Ovary (tissue), 9 donors: ENCODE measurements around the gene WDR5B. TPM values are rescaled to one million over a fixed set of nuclear protein-coding genes. Genes with fewer than 3 reads are reported as not detected.
A peak's percentile ranks its signal among the peaks of the same experiment; 100 is the strongest.

Experiments used
- DNase-seq, 5 donors: peaks; one replicate each; pipeline ENCODE4 v3.0.0-alpha.2; 2019 to 2020
- H3K27ac ChIP-seq, 2 donors: fragments of 200-600 bp; one replicate each; pipeline versions ENCODE4 v1.5.1 to v1.8.0; 2019 to 2022
- H3K27me3 ChIP-seq: fragments of 200-600 bp; one replicate; pipeline ENCODE4 v1.8.0; 2022
- H3K36me3 ChIP-seq: fragments of 200-600 bp; sonication (generic); one replicate; pipeline ENCODE4 v1.5.1; 2019
- H3K4me1 ChIP-seq: one replicate; pipeline ENCODE4 v1.8.1; 2013; ENCODE audit warnings: mild to moderate bottlenecking, moderate library complexity; ENCODE audit not compliant: insufficient read depth
- H3K4me3 ChIP-seq: fragments of 200-600 bp; sonication (generic); one replicate; pipeline ENCODE4 v1.5.1; 2017
- H3K9me3 ChIP-seq, 2 donors: fragments of 200-600 bp in 1 of 2; sonication (generic) in 1 of 2; one replicate each; pipeline versions ENCODE4 v1.5.1 to v1.8.1; 2013 to 2019; ENCODE audit warnings: mild to moderate bottlenecking in 1 of 2, moderate library complexity in 1 of 2
- CTCF ChIP-seq, 3 donors: fragments of 450-650 bp in 2 of 3; fragments of 200-600 bp in 1 of 3; IDR thresholded peaks; one replicate each; pipeline versions ENCODE4 v1.5.1 to v1.8.0; 2016 to 2022; ENCODE audit warnings: antibody characterized with exemption in 3 of 3, mild to moderate bottlenecking in 1 of 3
- EP300 ChIP-seq: sonication (generic); formaldehyde crosslinking; IDR thresholded peaks from one replicate; pipeline ENCODE4 v1.6.1; 2017; ENCODE audit warnings: antibody characterized with exemption
- POLR2A ChIP-seq: fragments of 450-650 bp; IDR thresholded peaks from one replicate; pipeline ENCODE4 v1.6.1; 2017; ENCODE audit warnings: antibody characterized with exemption, mild to moderate bottlenecking, moderate library complexity
- WGBS, 3 donors: extraction: QIAGEN DNeasy Blood & Tissue Kit in 1 of 3; methylation state at CpG; one replicate each; pipeline versions ENCODE4 v1.1.5 to v1.1.7; 2013 to 2017; 5-methylcytosine and 5-hydroxymethylcytosine counted together
- intact Hi-C, 4 donors: fragments of 100-400 bp; cut with DNase I; formaldehyde crosslinking; loops; one replicate each; pipeline versions ENCODE4 v1.11.0 to v1.15.1; 2022 to 2023
- polyA plus RNA-seq, 2 donors: library from polyadenylated mRNA; stranded (reverse); fragments of 200-250 nt in 1 of 2; fragments of 350-450 nt in 1 of 2; fragmentation: Illumina TruSeq in 1 of 2; extraction: RNeasy Lipid Tissue Mini Kit (QIAGEN cat#74804) in 1 of 2; gene quantifications; one replicate each; pipeline ENCODE4 v1.2.3, GENCODE V29; 2013 to 2014
- total RNA-seq, 7 donors: library from RNA; depleted of rRNA in 2 of 7; stranded (reverse); fragments of >200 nt in 2 of 7; fragmentation: NEBNext Ultra II Directional in 3 of 7; extraction: Animal tissue kit (Norgen Biotek cat#: 25700) in 3 of 7; gene quantifications; one replicate each; pipeline versions ENCODE4 v1.1.0 to v1.2.4, GENCODE V29; 2016 to 2023
- donor health status: DM: no; HTN: no; CAD: no; lungs with moderate emphysema.
- donor health status: DM: no; HTN: no; CAD: no.
- donor health status: Bipolar disorder and iron deficiency.
- donor health status: DM: yes; HTN: yes; CAD: no.
- donor health status: DM: no; HTN: no; CAD: no.
- donor health status: DM: yes; HTN: yes; CAD: no.

WDR5B gene
- total and polyA plus RNA-seq, 9 donors: 2.3 to 6.3 (median 5.7) TPM

- 85 to 89% (median 88%) methylated on average over 2 of the region's 2 CpGs for WGBS, 3 donors
- H3K27me3 ChIP-seq: no peaks in the 10 kb centered on the region
- intact Hi-C loops: no loop called here
- no peaks in the 10 kb centered on the region for H3K36me3 ChIP-seq
- H3K4me1 ChIP-seq: peaks cover 3% of the 10 kb centered on the region
- H3K4me3 ChIP-seq: no peak overlapping the region
- no peak for TF ChIP-seq EP300
- TF ChIP-seq POLR2A: no peak
- TF ChIP-seq CTCF (IDR thresholded peaks at IDR 0.05): no peak
- H3K27ac ChIP-seq: no peak overlapping the region
- DNase-seq: no peak
- no peaks in the 10 kb centered on the region for H3K9me3 ChIP-seq
These were observed 6.0 kb upstream of the WDR5B start for GRCh38 chr3:122421836-122422235.

GRCh38 chr3:122421101-122421500 is 5.2 kb upstream of the WDR5B start:
- no peaks in the 10 kb centered on the region for H3K36me3 ChIP-seq
- H3K9me3 ChIP-seq: no peaks in the 10 kb centered on the region
- intact Hi-C loops: no loop called here
- no peaks in the 10 kb centered on the region for H3K27me3 ChIP-seq
- no peak overlapping the region for H3K27ac ChIP-seq
- 78 to 84% (median 84%) methylated on average over 4 of the region's 4 CpGs for WGBS, 3 donors
- H3K4me1 ChIP-seq: peaks cover 4% of the 10 kb centered on the region
- H3K4me3 ChIP-seq: no peak overlapping the region
- no peak for DNase-seq
- TF ChIP-seq EP300 (no peak), CTCF (IDR thresholded peaks at IDR 0.05) (no peak), POLR2A (no peak)

GRCh38 chr3:122416966-122417365 is 1.1 kb upstream of the WDR5B start:
- no peak for DNase-seq
- TF ChIP-seq CTCF (IDR thresholded peaks at IDR 0.05) (no peak), POLR2A (no peak), EP300 (no peak)
- WGBS, 3 donors: 36 to 52% (median 46%) methylated on average over 14 of the region's 14 CpGs
- intact Hi-C loops: loop anchor here in 1 of 4 donors (5.0 kb wide), 1 partner anchor 375 kb away; the partner anchor contains the start of gene HSPBAP1
- Histone ChIP-seq H3K4me1 (peaks cover 5% of the 10 kb centered on the region), H3K4me3 (peak overlapping the region; percentile 82), H3K36me3 (no peaks in the 10 kb centered on the region), H3K27me3 (no peaks in the 10 kb centered on the region), H3K9me3 (no peaks in the 10 kb centered on the region), H3K27ac (no peak overlapping the region)

- peak overlapping the region; percentile 82 for H3K4me3 ChIP-seq
- H3K36me3 ChIP-seq: no peaks in the 10 kb centered on the region
- no peak for TF ChIP-seq CTCF (IDR thresholded peaks at IDR 0.05)
- TF ChIP-seq POLR2A: no peak
- no peak for TF ChIP-seq EP300
- H3K27me3 ChIP-seq: no peaks in the 10 kb centered on the region
- peaks cover 5% of the 10 kb centered on the region for H3K4me1 ChIP-seq
- peak in 2 of 5 donors; percentile 31 to 35 for DNase-seq
- 16 to 20% (median 16%) methylated on average over 10 of the region's 10 CpGs for WGBS, 3 donors
- intact Hi-C loops: loop anchor here in 1 of 4 donors (5.0 kb wide), 1 partner anchor 377 kb away; the partner anchor contains the start of gene HSPBAP1
- H3K9me3 ChIP-seq: no peaks in the 10 kb centered on the region
- H3K27ac ChIP-seq: peak overlapping the region; percentile 41 to 85
These were observed 638 bp downstream of the WDR5B start for GRCh38 chr3:122415104-122415744.
